ENCODE data around the gene KCNH8. TPM values are rescaled to one million over a fixed set of nuclear protein-coding genes. Genes with fewer than 3 reads are reported as not detected.
"Not testable (repeated sequence)": the region's sequence is repeated elsewhere in the genome, so short reads cannot be mapped to it uniquely, and the experiment has no call there.

The KCNH8 gene
- total RNA-seq, 2 experiments from 2014 or later = 0.44 to 0.59 TPM

DNA sequence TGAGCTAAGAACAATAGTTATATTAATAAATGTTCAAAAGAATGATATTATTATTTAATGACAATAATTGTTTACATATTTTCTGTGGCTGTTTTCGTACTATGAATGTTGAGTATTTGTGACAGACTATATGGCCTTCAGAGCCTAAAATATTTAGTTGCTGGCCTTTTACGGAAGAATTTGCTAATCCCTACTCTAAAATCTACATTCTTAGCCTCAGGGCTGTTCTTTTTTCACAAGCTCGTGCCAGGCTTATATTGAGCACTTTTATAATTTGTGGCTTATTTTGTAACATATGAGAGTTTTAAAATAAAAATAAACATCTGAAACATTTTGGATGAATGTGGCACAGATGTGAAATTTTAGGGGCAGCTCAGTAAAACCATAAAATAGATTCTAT, 79.9 kb downstream of the KCNH8 start:
- no TSS peak for BruUV-seq (replicated peaks)
- H4K20me1 ChIP-seq (ENCODE audit: insufficient read depth, low read length) = no peaks in the 10 kb centered on the region
- H3K4me2 ChIP-seq (ENCODE audit: low read length) = no peak overlapping the region
- H3K9me3 ChIP-seq (ENCODE audit: low read length) = no peaks in the 10 kb centered on the region
- no peaks in the 10 kb centered on the region for H3K36me3 ChIP-seq (ENCODE audit: insufficient read depth, low read length)
- TF ChIP-seq, protein P1, sequence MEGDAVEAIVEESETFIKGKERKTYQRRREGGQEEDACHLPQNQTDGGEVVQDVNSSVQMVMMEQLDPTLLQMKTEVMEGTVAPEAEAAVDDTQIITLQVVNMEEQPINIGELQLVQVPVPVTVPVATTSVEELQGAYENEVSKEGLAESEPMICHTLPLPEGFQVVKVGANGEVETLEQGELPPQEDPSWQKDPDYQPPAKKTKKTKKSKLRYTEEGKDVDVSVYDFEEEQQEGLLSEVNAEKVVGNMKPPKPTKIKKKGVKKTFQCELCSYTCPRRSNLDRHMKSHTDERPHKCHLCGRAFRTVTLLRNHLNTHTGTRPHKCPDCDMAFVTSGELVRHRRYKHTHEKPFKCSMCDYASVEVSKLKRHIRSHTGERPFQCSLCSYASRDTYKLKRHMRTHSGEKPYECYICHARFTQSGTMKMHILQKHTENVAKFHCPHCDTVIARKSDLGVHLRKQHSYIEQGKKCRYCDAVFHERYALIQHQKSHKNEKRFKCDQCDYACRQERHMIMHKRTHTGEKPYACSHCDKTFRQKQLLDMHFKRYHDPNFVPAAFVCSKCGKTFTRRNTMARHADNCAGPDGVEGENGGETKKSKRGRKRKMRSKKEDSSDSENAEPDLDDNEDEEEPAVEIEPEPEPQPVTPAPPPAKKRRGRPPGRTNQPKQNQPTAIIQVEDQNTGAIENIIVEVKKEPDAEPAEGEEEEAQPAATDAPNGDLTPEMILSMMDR (conservative IDR thresholded peaks at IDR 0.05; ENCODE audit: low read length) = no peak
- no peak for TF ChIP-seq EZH2phosphoT487 (IDR thresholded peaks at IDR 0.05; ENCODE audit: borderline replicate concordance, low read depth, low read length)
- peaks cover 10% of the 10 kb centered on the region for H3K4me1 ChIP-seq (ENCODE audit: insufficient read depth, low read length, poor library complexity, severe bottlenecking)
- ChIA-PET CTCF (ENCODE audit: unreplicated experiment) (no interaction called here), POLR2A (interaction anchor here (2.8 kb wide), 1 partner anchor 11 kb away, joined by 8 read pairs; no protein-coding TSS in a partner anchor)
- H3K27ac ChIP-seq (ENCODE audit: low read depth, low read length, poor library complexity, severe bottlenecking) = no peak overlapping the region
- intact Hi-C loops (cut with micrococcal nuclease; ENCODE audit: unreplicated experiment) = loop anchor here (5.0 kb wide), 1 partner anchor 314 kb away; no protein-coding TSS in a partner anchor
- H3K9me2 ChIP-seq (ENCODE audit: insufficient read depth, low read length) = no peaks in the 10 kb centered on the region
- H3K79me2 ChIP-seq (ENCODE audit: insufficient read depth, low read depth, low read length) = no peaks in the 10 kb centered on the region
- no peak for DNase-seq (ENCODE audit: low spot score)
- H2AFZ ChIP-seq (ENCODE audit: low read length) = no peak overlapping the region
- H3K4me3 ChIP-seq (ENCODE audit: low read depth, low read length, poor library complexity, severe bottlenecking) = no peak overlapping the region

DNA sequence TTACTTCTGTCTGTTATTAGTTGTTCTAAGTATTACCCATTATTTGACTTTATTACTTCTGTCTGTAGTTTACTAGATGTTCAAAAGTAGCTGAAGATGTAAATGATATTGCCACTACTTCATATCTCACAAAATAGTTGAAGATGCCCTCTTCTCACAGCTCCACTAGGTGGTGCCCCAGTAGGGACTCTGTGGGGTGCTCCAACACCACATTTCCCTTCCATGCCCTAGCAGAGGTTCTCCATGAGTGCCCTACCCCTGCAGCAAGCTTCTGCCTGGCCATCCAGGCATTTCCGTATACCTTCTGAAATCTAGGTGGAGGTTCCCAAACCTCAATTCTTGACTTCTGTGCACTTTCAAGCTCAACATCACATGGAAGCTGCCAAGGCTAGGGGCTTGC, 80.8 kb downstream of the KCNH8 start:
- TF ChIP-seq EZH2phosphoT487 (IDR thresholded peaks at IDR 0.05; ENCODE audit: borderline replicate concordance, low read depth, low read length) = no peak
- TF ChIP-seq, protein P1 (conservative IDR thresholded peaks at IDR 0.05; ENCODE audit: low read length) = peak; percentile 62
- no peak overlapping the region for H3K27ac ChIP-seq (ENCODE audit: low read depth, low read length, poor library complexity, severe bottlenecking)
- H4K20me1 ChIP-seq (ENCODE audit: insufficient read depth, low read length) = no peaks in the 10 kb centered on the region
- intact Hi-C loops (cut with micrococcal nuclease; ENCODE audit: unreplicated experiment) = loop anchor here (5.0 kb wide), 1 partner anchor 313 kb away; no protein-coding TSS in a partner anchor
- H2AFZ ChIP-seq (ENCODE audit: low read length) = peak overlapping the region; percentile 87
- peak; percentile 16 for DNase-seq (ENCODE audit: low spot score)
- no peaks in the 10 kb centered on the region for H3K79me2 ChIP-seq (ENCODE audit: insufficient read depth, low read depth, low read length)
- H3K4me2 ChIP-seq (ENCODE audit: low read length) = no peak overlapping the region
- no peaks in the 10 kb centered on the region for H3K36me3 ChIP-seq (ENCODE audit: insufficient read depth, low read length)
- BruUV-seq (replicated peaks) = no TSS peak
- peaks cover 10% of the 10 kb centered on the region for H3K4me1 ChIP-seq (ENCODE audit: insufficient read depth, low read length, poor library complexity, severe bottlenecking)
- ChIA-PET CTCF (ENCODE audit: unreplicated experiment) (no interaction called here), POLR2A (interaction anchor here (0.6 to 2.8 kb wide), 3 partner anchors 10 to 436 kb away, joined by 3 to 8 read pairs (median 3); no protein-coding TSS in a partner anchor)
- no peak overlapping the region for H3K4me3 ChIP-seq (ENCODE audit: low read depth, low read length, poor library complexity, severe bottlenecking)
- H3K9me2 ChIP-seq (ENCODE audit: insufficient read depth, low read length) = no peaks in the 10 kb centered on the region
- H3K9me3 ChIP-seq (ENCODE audit: low read length) = no peaks in the 10 kb centered on the region

DNA sequence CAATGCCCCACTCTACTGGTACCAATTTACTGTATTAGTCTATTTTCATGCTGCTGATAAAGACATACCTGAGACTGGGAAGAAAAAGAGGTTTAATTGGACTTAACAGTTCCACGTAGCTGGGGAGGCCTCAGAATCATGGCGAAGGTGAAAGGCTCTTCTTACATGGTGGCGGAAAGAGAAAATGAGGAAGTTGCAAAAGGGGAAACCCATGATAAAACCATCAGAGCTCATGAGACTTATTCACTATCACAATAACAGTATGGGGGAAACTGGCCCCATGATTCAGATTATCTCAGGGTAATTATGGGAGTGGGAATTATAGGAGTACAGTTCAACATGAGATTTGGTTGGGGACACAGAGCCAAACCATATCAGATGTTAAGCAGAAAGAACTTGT, 81.6 kb downstream of the KCNH8 start:
- intact Hi-C loops (cut with micrococcal nuclease; ENCODE audit: unreplicated experiment) = loop anchor here (5.0 kb wide), 2 partner anchors 312 to 637 kb away; no protein-coding TSS in a partner anchor
- H3K4me1 ChIP-seq (ENCODE audit: insufficient read depth, low read length, poor library complexity, severe bottlenecking); H3K27ac ChIP-seq (ENCODE audit: low read depth, low read length, poor library complexity, severe bottlenecking); H3K9me3 ChIP-seq (ENCODE audit: low read length); H3K36me3 ChIP-seq (ENCODE audit: insufficient read depth, low read length); CTCF ChIA-PET (ENCODE audit: unreplicated experiment); H4K20me1 ChIP-seq (ENCODE audit: insufficient read depth, low read length); BruUV-seq (replicated peaks); H3K9me2 ChIP-seq (ENCODE audit: insufficient read depth, low read length); H3K4me3 ChIP-seq (ENCODE audit: low read depth, low read length, poor library complexity, severe bottlenecking); H3K79me2 ChIP-seq (ENCODE audit: insufficient read depth, low read depth, low read length): not testable (repeated sequence)
- POLR2A ChIA-PET = interaction anchor here (1.2 to 1.3 kb wide), 2 partner anchors 119 to 618 kb away, joined by 3 to 4 read pairs; no protein-coding TSS in a partner anchor
- Histone ChIP-seq H3K4me2 (ENCODE audit: low read length) (peak overlapping the region; percentile 33; the same call in 1 of the 2 replicates), H2AFZ (ENCODE audit: low read length) (peak overlapping the region; percentile 87)
- peak; percentile 65 for DNase-seq (ENCODE audit: low spot score)

Measured in OCI-LY7 (cell line).